GM21360 (cell line): ENCODE data around the gene HES6.

Experiments
- ATAC-seq: cut with Tn5 transposase; IDR thresholded peaks from one replicate; pipeline ENCODE4 v1.9.1; 2021; ENCODE audit warnings: mild to moderate bottlenecking, moderate library complexity; ENCODE audit not compliant: unreplicated experiment

The HES6 gene

GRCh38 chr2:238239863-238240756 is at the start of gene HES6:
TSS of gene HES6 (minus strand) at chr2:238240038. CDS start at chr2:238239905, 133 bp downstream.
- peak; percentile 88 for ATAC-seq

- ATAC-seq, result no peak
Measured at GRCh38 chr2:238289574-238289973, 49.7 kb upstream of the HES6 start.

- ATAC-seq, result peak; percentile 83
Measured at GRCh38 chr2:238288650-238289573, 49.1 kb upstream of the HES6 start.

GRCh38 chr2:238287737-238288649 is 48.2 kb upstream of the HES6 start, which contains the start of gene PER2:
TSS of gene PER2 (minus strand) at chr2:238288610. CDS start at chr2:238277936, 10,674 bp downstream.
- peak; percentile 24 for ATAC-seq

- ATAC-seq, result no peak
Measured at GRCh38 chr2:238286987-238287736, 47.3 kb upstream of the HES6 start.

- ATAC-seq, result no peak
Measured at GRCh38 chr2:238286551-238286950, 46.7 kb upstream of the HES6 start.

GRCh38 chr2:238286095-238286494 is 46.3 kb upstream of the HES6 start:
- ATAC-seq, result no peak

- no peak for ATAC-seq
Measured at GRCh38 chr2:238285653-238286082, 45.8 kb upstream of the HES6 start.

GRCh38 chr2:238284802-238285515 is 45.1 kb upstream of the HES6 start:
- ATAC-seq, result no peak

- ATAC-seq, result no peak
Measured at GRCh38 chr2:238282861-238283738, 43.3 kb upstream of the HES6 start.

- no peak for ATAC-seq
Measured at GRCh38 chr2:238281826-238282480, 42.1 kb upstream of the HES6 start.

GRCh38 chr2:238280083-238280825 is 40.4 kb upstream of the HES6 start:
- no peak for ATAC-seq

- ATAC-seq, result no peak
Measured at GRCh38 chr2:238279324-238279682, 39.5 kb upstream of the HES6 start.

- ATAC-seq, result no peak
Measured at GRCh38 chr2:238278626-238279323, 38.9 kb upstream of the HES6 start.

- no peak for ATAC-seq
Measured at GRCh38 chr2:238277695-238278094, 37.9 kb upstream of the HES6 start.

- ATAC-seq, result no peak
Measured at GRCh38 chr2:238274152-238274865, 34.5 kb upstream of the HES6 start.
